ENCODE results near the gene SLC9A9.

SLC9A9 gene

GRCh38 chr3:143824735-143825385 is 23.4 kb downstream of the SLC9A9 start:
- TF ChIP-seq, protein P1, sequence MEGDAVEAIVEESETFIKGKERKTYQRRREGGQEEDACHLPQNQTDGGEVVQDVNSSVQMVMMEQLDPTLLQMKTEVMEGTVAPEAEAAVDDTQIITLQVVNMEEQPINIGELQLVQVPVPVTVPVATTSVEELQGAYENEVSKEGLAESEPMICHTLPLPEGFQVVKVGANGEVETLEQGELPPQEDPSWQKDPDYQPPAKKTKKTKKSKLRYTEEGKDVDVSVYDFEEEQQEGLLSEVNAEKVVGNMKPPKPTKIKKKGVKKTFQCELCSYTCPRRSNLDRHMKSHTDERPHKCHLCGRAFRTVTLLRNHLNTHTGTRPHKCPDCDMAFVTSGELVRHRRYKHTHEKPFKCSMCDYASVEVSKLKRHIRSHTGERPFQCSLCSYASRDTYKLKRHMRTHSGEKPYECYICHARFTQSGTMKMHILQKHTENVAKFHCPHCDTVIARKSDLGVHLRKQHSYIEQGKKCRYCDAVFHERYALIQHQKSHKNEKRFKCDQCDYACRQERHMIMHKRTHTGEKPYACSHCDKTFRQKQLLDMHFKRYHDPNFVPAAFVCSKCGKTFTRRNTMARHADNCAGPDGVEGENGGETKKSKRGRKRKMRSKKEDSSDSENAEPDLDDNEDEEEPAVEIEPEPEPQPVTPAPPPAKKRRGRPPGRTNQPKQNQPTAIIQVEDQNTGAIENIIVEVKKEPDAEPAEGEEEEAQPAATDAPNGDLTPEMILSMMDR (IDR thresholded peaks at IDR 0.05; ENCODE audit: control insufficient read depth, extremely low read depth, insufficient read depth), result no peak
- no peak for DNase-seq (ENCODE audit: low read depth)
- no peak overlapping the region for H3K4me3 ChIP-seq (ENCODE audit: low read depth, low read length)

DNA sequence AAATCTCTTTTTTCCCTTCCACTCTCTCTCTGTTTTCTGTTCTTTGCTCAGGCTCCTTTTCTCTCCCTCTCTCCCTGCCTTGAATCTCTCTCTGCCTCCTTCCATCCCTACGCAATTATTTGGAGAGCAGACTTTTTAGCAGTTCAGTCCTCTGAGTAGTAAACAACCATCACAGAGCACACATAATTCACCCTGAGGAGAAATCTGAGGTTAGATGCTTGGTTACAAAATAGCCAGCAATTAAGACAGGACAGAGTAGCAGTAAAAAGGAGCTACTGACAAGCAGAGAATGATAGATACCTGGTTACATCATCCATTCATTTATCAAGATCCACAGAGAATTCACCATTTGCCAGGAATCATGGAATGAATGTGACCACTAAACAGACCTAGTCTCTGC is 25.5 kb downstream of the SLC9A9 start:
- TF ChIP-seq, protein P1 (IDR thresholded peaks at IDR 0.05; ENCODE audit: control insufficient read depth, extremely low read depth, insufficient read depth), result no peak
- H3K4me3 ChIP-seq (ENCODE audit: low read depth, low read length), result no peak overlapping the region
- DNase-seq (ENCODE audit: low read depth), result no peak

DNA sequence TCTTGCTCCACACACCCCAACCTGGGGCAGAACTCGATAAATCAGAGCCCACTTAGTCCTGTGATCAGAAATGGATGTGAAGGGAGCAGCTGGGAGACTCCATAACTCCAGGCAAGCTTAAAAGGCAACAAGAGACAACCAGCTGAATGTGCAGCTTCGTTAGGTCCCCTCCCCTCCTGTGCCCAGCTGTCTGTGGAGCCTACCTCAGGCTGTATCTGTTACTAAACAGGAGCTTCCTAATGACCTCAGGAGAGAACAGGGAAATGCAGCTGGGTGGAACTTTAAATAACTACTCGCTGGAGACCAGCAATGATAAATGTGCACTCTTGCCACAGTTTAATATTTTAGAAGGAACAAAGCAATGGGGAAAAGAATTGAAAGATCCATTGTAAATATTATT is 25.9 kb downstream of the SLC9A9 start:
- DNase-seq (ENCODE audit: low read depth), result no peak
- TF ChIP-seq, protein P1 (IDR thresholded peaks at IDR 0.05; ENCODE audit: control insufficient read depth, extremely low read depth, insufficient read depth), result no peak

GRCh38 chr3:143821862-143822261 is 26.4 kb downstream of the SLC9A9 start:
- no peak overlapping the region for H3K4me3 ChIP-seq (ENCODE audit: low read depth, low read length)
- no peak for DNase-seq (ENCODE audit: low read depth)
- TF ChIP-seq, protein P1 (IDR thresholded peaks at IDR 0.05; ENCODE audit: control insufficient read depth, extremely low read depth, insufficient read depth), result no peak

More for the DNA sequence above, 25.9 kb downstream of the SLC9A9 start:
- no peak overlapping the region for H3K4me3 ChIP-seq (ENCODE audit: low read depth, low read length)

DNA sequence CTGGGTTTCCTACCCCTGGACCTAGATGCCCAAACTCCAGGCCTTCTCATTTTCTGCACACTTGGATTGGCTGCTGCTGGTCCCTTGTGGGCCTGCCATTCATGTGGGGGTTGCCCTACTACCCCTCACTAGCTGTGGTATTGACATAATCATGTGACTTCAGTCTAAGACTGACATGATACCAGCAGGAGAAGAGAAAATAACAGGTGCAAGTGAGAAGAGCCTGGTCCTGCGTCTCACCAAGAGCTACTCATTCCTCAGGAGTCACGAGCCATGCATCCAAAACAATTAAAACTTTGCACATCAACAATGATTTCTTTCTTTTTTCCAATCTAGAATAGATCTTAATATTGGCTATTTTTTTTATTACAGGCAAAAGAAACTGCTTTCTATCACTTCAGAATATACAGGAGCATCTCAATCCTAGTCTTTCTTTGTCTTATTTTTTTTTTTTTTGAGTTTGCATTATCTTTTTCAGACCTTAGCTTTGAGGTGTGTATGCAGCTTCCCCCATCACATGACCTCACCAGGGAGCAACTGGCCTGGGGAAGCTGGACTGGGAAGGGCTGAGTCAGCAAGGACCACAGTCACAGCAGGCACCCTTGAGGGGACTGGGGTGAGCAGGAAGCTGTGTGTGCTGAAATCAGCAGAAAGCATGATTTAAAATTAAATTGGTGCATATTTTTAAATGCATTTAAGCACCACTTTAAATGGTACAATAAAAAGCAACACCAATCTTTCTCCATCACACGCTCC is 27.6 kb downstream of the SLC9A9 start:
- TF ChIP-seq, protein P1 (IDR thresholded peaks at IDR 0.05; ENCODE audit: control insufficient read depth, extremely low read depth, insufficient read depth), result no peak
- no peak for DNase-seq (ENCODE audit: low read depth)
- H3K4me3 ChIP-seq (ENCODE audit: low read depth, low read length), result no peak overlapping the region

DNA sequence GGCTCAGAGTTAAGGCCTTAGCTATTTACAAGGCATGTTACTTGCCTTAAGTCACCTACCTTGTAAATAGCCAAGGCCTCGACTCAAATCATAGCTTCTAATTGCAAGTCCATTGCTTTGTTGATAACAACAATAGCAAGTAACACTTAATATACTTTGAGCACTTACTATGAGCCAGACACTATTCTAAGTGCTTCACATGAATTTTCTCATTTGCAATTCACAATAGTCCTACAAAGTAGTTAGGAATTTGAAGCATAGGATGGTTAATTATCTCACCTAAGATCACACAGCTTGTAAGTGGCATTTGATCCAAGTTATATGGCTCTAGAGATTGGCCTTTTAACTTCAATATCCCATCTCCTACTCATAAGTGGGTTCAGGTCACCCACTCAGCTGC is 28.4 kb downstream of the SLC9A9 start:
- H3K4me3 ChIP-seq (ENCODE audit: low read depth, low read length), result no peak overlapping the region
- TF ChIP-seq, protein P1 (IDR thresholded peaks at IDR 0.05; ENCODE audit: control insufficient read depth, extremely low read depth, insufficient read depth), result no peak
- no peak for DNase-seq (ENCODE audit: low read depth)
